GM21447 (cell line): ENCODE results near the gene NUBPL.
"Not testable (repeated sequence)": the region's sequence is repeated elsewhere in the genome, so short reads cannot be mapped to it uniquely, and the experiment has no call there.

Experiments used
- ATAC-seq: cut with Tn5 transposase; IDR thresholded peaks from one replicate; pipeline ENCODE4 v1.9.1; 2021; ENCODE audit not compliant: unreplicated experiment

The NUBPL gene

DNA sequence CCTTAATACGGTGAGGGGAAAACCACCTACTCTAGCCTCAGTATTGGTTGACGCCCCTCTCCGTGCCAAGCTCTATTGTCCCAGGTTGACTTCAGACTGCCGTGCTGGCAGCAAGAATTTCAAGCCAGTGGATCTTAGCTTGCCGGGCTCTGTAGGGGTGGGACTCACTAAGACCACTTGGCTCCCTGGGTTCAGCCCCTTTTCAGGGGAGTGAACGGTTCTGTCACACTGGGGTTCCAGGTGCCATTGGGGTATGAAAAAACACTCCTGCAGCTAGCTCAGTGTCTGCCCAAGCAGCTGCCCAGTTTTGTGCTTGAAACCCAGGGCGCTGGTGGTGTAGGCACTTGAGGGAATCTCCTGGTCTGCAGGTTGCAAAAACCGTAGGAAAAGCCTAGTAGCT is 107.1 kb downstream of the NUBPL start:
- ATAC-seq, result no peak

DNA sequence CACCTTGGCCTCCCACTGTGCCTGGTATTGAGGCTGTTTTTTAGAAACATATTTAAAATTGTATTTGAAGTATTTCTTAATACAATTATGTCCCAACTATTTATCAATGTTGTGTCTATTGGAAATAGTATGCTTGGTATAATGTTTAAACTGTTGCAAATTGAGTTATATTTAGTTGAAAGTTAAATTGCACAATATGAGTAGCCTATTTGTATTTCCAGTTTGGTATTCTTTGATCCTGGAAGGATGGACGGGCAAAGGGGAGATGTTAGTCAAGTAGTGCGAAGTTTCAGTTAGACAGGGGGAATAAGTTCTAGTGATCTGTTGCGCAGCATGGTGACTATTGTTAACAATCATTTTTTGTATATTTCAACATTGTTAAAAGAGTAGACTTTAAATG is 111.5 kb downstream of the NUBPL start:
- ATAC-seq, result no peak

DNA sequence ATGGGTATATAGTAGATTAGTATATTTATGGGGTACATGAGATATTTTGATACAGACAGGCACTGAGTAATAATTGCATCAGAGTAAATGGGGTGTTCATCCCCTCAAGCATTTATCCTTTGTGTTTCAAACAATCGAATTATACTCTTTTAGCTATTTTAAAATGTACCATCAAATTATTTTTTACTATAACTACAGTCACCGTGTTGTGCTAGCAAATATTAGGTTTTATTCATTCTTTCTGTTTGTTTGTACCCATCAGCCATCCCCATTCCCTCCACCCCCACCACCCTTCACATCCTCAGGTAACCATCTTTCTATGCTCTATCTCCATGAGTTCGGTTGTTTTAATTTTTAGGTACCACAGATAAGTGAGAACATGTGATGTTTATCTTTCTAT is 115.8 kb downstream of the NUBPL start:
- ATAC-seq, result no peak

DNA sequence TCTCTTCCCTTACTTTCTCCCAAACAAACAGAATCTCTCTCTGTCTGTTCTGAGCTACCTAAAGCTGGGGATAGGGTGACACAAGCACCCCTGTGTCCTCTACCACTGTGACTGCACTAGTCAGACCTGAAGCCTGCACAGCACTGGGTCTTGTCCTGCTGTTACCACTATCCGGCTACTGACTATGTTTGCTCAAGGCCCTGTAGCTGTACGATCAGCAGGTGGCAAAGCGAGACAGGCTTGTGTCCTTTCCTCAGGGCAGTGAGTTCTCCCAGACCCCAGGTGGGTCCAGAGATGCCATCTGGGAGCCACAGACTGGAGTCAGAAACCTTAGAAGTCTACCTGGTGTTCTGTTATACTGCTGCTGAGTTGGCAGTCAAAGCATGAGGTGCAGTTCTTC is 116.4 kb downstream of the NUBPL start:
- no peak for ATAC-seq

DNA sequence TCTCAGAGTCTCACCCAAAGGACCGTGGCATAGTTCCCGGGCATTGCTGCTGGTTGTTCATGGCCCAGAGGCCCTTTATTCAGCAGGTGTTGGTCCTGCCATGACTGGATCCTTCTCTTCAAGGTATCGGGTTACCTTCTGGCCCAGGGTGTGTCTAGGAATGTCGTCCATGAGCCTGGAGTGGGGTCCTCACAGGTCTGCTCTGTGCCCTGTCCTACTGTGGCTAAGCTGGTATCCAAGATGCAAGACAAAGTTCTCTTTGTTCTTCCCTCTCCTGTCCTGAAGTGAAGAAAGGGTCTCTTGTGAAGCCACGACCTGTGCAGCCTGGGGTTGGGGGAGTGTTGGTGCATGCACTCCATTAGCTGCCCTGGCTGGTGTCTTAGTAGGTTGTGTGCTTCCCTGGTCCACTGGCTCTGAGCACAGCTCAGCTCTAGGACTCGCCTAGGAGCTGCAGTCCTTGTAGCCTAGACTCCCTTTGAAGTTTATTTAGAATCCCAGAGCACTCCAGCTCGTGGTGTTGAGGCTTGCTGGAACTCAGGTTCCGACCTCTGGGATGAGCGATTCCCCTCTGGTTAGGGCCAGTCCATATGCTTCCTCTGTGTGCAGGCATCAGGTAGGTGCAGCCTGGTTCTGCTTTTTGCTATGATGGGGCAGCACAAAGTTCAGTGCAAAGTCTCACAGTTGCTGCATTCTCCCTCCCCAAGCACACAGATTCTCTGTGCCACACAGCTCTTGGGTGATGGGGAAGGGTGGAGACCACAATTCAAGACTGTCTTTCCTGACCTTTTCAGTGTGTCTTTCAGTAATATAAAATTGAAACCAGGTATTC is 117.4 kb downstream of the NUBPL start:
- ATAC-seq, result no peak

DNA sequence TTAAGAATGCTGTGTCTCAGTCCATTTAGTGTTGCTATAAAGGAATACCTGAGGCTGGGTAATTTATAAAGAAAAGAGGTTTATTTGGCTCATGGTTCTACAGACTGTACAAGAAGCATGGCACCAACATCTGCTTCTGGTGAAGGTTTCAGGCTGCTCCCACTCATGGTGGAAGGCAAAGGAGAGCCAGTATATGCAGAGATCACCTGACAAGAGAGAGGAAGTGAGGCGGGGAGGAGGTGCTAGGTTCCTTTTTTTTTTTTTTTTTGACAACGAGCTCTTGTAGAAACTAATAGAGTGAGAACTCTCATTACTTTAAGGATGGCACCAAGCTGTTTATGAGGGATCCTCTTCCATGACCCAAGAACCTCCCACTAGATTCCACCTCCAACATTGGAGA is 121.6 kb downstream of the NUBPL start:
- no peak for ATAC-seq

DNA sequence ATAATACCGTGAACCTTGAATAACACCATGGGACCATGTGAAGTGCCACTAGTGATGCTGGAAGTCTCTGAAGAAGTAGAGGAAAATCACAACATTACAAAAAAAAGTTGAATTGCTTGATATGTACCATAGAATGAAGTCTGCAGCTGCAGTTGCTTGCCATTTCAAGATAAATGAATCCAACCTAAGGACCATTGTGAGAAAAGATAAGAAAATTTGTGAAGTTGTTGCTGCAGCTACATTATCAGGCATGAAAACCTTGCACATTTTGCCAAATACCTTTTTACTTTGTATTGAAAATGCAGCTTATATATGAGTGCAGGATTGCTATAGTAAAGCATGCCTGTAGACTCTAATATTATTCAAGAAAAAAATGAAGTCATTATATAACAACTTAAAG is 126.5 kb downstream of the NUBPL start:
- ATAC-seq, result no peak

DNA sequence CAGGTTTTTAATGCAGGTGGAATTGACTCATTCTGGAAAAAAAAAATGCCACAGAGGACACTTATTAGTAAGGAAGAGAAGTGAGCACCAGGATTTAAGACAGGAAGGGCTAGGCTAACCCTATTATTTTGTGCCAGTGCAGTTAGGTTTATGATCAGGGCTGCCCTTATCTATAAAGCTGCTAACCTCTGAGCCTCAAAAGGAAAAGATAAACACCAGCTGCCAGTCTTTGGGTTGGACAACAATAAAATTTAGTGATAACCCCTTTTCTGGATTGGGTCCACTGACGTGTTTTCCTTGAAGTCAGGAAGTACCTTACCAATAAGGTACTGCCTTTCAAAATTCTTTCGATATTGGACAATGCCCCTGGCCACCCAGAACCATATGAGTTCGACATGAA is 128.9 kb downstream of the NUBPL start:
- no peak for ATAC-seq

DNA sequence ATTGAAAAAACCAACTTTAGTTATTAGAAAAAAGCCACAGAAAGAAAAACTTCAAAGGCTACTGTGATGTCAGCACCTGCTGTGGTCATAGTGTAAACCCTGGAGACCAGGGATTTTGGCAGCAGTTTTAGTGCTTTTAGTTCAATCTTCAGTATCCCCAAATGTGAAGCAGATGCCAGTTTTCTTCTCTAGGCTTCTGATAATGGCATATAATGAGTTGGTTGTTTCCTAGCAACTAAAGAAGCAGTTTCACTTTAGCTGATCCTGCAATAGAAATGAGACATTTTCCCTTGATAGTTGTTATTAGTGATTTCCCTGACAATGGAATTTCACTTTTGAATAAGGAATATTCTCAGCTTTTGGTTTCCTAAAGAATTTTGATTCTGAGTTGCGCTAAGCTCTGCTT is 131.2 kb downstream of the NUBPL start:
- ATAC-seq, result no peak

DNA sequence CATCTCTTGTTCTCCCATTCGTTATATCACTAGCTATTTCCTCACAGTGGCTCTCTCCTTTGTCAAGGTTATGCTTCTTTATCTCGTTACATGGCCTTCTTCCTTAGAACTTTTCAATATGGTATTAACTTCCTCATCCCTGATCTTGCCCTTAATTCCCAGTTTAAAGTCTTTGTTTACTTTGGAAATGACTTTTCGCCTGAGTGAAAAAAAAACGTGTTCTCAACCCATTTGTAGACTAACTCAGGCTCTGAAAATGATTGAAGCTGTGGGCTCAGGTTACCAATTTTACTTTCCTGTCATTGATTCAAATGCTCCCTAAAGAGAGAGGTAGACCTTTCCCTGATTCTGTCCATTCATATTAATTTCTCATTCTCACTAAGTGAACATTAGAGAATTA is 135.2 kb downstream of the NUBPL start:
- no peak for ATAC-seq

DNA sequence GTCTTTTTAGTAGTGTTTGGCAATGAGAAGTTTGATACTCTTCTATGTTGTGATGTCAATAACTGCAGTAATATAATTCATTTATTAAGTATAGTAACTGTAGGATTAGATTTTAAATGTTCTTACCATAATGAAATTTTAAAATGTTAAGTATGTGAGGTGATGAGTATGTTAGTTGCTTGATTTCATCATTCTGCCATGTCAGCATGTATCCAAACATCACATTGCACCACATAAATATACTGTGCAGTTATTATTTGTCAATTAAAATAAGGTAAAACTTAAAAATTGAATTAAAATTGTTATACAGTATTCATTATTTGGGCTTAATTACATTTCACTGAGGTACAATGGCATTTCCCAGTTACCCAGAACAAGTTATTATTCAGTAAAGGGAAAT is 138.6 kb downstream of the NUBPL start:
- no peak for ATAC-seq

DNA sequence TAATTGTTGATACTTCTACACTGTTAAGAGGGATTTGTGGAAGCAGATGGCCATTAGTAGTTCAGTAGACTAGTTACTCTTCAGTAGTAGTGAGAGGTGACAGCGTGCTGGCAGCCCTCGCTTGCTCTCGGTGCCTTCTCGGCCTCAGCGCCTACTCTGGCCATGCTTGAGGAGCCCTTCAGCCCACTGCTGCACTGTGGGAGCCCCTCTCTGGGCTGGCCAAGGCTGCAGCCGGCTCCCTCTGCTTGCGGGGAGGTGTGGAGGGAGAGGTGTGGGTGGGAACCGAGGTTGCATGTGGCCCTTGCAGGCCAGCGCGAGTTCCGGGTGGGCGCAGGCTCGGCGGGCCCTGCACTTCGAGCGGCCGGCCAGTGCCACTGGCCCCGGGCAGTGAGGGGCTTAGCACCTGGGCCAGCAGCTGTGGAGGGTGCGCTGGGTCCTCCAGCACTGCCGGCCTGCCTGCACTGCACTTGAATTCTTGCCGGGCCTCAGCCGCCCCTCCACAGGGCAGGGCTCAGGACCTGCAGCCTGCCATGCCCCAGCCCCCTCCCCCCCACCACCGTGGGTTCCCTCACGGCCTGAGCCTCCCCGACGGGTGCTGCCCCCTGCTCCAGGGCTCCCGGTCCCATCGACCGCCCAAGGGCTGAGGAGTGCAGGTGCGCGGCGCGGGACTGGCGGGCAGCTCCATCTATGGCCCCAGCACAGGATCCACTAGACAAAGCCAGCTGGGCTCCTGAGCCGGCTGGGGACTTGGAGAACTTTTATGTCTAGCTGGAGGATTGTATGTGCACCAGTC is 139.3 kb downstream of the NUBPL start:
- ATAC-seq, result no peak

DNA sequence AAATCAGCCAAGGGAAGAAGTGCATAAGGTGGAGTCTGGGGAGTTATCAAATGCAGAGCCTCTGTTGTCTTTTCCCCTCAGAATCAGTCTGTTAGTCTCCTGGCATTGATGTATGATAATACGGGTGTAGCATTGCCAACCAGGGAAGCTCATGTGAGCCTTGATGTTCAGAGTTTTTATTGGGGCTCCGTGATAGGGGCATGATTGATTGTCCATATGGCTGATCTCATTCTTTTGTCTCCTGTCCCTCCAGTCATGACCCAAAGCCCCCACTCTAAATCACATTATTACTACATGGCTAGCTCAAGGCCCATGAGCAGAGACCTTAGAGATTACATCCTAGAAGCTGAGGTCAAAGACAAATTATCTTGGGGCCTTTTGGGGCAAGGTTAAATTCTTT is 140.9 kb downstream of the NUBPL start:
- ATAC-seq, result no peak

DNA sequence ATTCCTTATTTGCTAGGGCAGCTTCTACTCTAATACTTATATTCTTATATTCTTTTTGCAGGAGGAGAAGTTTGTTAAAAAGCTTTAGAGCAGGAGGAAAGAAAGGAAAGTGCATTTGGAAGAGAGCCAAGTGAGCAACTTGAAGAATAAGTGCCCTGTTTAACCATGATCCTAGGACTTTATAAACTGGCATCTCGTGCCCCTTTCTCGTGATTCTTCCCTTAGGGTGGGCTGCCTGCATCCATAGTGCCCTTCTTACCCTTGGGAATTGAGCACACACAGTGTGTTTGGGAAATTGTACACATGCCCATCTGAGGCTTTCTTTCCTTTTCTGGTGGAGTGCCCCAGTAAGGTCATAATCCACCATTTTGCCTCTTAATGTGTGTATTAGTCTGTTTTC is 141.9 kb downstream of the NUBPL start:
- ATAC-seq, result no peak

DNA sequence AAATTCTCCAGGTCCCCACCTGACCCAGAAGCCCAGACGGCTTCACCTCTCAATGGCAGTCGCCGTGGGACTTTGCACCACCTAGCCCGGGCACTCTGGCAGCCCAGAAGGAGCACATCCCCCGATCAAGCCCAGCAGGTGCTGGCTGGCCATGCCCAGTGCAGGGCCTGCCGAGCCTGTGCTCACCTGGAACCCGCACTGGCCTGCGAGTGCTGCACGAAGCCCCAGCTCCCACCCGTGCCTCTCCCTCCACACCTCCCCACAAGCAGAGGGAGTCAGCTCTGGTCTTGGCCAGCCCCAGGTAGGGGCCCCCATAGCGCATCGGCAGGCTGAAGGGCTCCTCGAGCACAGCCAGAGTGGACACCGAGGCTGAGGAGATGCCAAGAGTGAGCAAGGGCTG is 144.5 kb downstream of the NUBPL start:
- ATAC-seq, result no peak

DNA sequence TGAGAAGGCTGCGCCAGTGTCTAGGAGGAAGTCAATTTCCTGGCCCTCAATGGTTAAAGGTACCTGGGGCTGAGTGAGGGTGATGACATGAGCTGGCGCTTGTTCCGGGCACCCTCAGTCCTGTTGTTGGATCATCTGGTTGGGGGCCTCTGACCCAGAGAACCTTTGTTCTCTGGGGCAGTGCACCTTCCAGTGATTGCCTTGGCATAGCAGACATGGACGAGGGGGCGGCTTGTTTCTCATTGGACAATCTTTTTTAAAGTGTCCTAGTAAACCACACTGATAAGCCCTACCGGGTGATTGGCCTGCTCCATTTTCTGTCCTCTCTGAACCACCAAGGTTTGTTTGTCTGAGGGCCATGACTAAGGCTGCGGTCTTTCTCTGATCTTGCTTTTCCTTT is 147.5 kb downstream of the NUBPL start:
- ATAC-seq, result not testable (repeated sequence)

DNA sequence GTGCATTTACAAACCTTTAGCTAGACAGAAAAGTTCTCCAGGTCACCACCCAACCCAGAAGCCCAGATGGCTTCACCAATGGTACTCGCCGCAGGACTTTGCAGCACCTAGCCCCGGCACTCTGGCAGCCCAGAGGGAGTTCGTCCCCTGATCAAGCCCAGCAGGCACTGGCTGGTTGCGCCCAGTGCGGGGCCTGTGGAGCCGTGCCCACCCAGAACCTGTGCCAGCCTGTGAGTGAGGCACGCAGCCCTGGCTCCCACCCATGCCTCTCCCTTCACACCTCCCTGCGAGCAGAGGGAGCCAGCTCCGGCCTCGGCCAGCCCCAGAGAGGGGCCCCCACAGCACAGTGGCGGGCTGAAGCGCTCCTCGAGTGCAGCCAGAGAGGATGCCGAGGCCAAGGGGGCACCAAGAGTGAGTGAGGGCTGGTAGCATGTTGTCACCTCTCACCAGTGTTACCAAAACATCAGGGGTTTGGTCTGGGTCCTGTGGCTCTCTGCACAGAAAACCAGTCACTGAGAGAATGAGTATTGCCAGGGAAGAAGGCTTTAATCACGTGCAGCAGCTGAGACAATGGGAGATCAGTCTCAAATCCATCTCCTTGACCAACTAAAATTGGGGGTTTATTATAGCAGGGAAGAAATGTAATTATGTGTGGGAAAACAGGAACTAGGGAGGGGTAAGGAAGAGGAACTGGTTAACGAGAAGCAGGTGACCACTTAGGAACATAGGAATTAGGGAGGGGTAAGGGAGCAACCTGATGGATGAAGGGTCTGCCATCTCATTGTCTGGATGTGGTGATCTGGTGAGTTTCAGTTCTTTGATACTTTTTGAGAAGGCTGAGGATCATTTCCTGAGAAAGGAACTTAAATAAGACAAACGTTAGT is 151.3 kb downstream of the NUBPL start:
- no peak for ATAC-seq

DNA sequence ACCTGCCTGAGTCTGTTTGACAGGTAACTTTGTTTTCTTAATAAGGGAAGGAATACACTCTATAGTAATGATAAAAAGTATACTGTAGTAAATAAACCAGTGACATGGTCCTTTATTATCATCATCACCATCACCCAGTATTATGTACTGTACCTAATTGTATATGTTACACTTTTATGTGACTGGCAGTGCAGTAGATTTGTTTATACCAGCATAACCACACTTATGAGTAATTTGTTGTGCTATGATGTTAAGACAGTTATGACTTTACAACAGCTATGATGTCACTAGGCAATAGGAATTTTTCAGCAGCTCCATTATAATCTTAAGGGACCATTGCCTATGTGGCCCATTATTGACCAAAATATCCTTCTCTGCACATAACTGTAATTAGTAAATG is 155.0 kb downstream of the NUBPL start:
- ATAC-seq, result no peak

DNA sequence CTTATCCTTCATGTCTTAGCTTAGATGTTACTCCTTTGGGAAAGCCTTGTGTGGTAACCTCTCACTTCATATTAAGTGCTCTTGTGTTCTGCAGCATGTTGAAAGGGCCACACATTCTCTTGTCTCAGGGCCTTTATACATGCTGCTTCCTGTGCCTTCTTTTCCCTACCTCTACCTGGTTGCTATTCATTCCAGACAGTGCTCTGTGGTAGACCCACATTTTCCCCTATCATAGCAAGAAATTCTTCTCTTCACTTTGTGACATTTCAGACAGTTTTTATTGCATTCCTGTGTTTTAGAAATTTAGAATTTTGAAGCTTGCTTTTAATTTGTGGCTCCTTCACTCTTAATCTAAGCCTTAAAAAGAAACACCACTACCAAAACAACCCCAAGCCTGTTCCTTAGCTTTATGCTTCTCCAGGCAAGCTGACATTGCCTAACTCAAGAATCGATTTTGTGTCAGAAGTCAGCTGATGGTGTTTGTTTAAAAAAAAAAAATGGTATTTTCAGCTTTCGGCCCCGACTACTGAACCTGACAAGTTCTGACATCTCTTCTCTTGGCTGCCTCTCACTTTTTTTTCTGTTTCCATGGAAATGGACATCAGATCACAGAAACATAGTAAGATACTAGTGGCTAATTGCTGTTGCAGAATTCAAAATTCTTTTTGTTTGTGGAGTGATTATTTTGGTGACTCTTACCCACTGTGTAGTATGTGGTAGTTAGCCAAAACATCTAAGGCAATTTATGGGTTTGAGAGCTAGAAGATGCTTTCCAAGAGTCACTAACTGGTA is 156.3 kb downstream of the NUBPL start:
- no peak for ATAC-seq

DNA sequence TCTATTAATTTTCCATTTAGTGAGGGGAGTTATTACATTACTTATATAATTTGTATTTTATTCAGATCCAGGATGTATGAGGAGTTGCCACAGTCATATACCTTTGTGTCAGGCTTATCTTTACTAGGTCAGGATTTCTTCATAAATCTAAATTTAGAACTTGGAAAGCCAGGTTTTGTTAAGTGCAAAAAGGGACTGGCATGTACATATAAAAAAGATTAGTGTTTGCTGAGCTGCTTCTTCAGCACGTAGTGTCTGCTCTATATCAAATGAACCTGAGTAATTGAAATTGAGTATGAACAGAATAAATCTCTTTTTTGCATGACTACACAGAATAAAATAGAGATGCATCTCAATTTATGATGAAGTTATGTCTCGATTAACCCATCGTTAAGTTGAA is 157.4 kb downstream of the NUBPL start:
- ATAC-seq, result no peak

DNA sequence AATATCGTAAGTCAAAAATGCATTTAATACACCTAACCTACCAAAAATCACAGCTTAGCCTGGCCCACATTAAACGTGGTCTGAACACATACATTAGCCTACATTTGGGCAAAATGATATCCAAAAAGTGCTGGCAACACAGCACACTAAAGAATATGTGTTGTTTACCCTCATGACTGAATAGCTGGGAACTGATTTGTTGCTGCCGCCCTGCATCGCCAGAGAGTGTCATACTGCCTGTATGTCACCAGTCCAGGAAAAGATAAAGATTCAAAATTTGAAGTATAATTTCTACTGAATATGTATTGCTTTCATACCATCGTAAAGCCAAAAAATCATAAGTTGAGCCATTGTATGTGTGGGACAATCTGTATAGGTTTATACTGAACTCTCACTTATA is 157.8 kb downstream of the NUBPL start:
- ATAC-seq, result no peak
